Astrocyte of the spinal cord (primary cell): Measurements from ENCODE around the gene DNM2.
"Not testable (repeated sequence)": the region's sequence is repeated elsewhere in the genome, so short reads cannot be mapped to it uniquely, and the experiment has no call there.

ENCODE experiments used
- DNase-seq: peaks from one replicate; pipeline ENCODE4 v3.0.0; 2011; ENCODE audit warnings: low read depth, low spot score
- H3K4me3 ChIP-seq: 2 replicates; pipeline ENCODE4 v1.5.1; 2011; ENCODE audit warnings: low read depth, mild to moderate bottlenecking, low read length, moderate library complexity
- in situ Hi-C: cut with HindIII; loops from 2 replicates; pipeline ENCODE4 v1.10.0; 2017; ENCODE audit warnings: low sequenced_read_pairs
- TF ChIP-seq, protein P1 (sequence below): IDR thresholded peaks from 2 replicates; pipeline ENCODE4 v1.5.1; 2012; ENCODE audit warnings: low read depth, mild to moderate bottlenecking, low read length, inconsistent platforms

Gene DNM2

DNA sequence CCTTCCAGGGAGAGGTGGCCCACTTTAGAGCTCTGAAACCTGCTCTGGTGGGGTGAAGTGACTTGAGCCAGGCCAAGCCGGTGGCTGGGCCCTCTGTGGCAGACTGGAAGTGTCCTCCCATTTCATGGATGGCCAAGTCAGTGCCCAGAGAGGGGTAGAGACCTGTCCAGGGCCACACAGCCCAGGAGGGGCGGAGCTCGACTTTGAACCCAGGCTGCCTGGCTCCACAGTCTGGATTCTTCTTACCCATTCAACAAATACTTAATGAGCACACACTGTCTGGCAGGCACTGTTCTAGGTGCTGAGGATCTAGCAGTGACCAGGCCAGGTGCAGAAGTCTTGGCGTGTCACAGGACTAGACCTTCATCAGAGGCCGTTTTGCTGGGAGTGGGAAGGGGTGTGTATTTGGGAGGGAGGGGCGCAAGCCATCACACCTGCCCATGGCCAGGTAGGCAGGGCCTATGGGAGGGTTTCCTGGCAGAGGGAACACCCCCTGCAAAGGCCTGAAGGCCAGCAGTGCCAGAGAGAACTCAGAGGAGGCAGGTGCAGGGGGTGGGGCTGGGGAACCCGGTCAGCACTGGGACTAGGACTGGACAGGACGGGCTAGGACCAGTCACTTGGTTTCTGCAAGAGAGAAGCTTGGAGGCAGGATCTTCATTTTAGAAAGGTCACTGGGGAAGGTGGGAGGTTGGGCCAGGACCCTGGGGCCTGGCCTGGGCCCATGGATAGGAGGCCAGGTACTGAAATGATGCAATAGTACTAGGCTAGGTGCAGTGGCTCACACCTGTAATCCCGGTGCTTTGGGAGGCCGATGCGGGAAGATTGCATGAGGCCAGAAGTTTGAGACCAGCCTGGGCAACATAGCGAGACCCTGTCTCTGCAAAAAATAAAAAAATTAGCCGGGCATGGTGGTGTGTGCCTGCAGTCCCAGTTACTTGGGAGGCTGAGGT is 31.8 kb downstream of the DNM2 start:
- H3K4me3 ChIP-seq = no peak overlapping the region
- TF ChIP-seq, protein P1, sequence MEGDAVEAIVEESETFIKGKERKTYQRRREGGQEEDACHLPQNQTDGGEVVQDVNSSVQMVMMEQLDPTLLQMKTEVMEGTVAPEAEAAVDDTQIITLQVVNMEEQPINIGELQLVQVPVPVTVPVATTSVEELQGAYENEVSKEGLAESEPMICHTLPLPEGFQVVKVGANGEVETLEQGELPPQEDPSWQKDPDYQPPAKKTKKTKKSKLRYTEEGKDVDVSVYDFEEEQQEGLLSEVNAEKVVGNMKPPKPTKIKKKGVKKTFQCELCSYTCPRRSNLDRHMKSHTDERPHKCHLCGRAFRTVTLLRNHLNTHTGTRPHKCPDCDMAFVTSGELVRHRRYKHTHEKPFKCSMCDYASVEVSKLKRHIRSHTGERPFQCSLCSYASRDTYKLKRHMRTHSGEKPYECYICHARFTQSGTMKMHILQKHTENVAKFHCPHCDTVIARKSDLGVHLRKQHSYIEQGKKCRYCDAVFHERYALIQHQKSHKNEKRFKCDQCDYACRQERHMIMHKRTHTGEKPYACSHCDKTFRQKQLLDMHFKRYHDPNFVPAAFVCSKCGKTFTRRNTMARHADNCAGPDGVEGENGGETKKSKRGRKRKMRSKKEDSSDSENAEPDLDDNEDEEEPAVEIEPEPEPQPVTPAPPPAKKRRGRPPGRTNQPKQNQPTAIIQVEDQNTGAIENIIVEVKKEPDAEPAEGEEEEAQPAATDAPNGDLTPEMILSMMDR = no peak
- DNase-seq = no peak
- in situ Hi-C loops = no loop called here

- DNase-seq = no peak
- TF ChIP-seq, protein P1 = no peak
- no peak overlapping the region for H3K4me3 ChIP-seq
- in situ Hi-C loops = no loop called here
Observed at GRCh38 chr19:10751109-10751953, 33.5 kb downstream of the DNM2 start.

GRCh38 chr19:10752237-10752912 is 34.5 kb downstream of the DNM2 start:
- in situ Hi-C loops = no loop called here
- H3K4me3 ChIP-seq = no peak overlapping the region
- DNase-seq = no peak
- TF ChIP-seq, protein P1 = no peak

DNA sequence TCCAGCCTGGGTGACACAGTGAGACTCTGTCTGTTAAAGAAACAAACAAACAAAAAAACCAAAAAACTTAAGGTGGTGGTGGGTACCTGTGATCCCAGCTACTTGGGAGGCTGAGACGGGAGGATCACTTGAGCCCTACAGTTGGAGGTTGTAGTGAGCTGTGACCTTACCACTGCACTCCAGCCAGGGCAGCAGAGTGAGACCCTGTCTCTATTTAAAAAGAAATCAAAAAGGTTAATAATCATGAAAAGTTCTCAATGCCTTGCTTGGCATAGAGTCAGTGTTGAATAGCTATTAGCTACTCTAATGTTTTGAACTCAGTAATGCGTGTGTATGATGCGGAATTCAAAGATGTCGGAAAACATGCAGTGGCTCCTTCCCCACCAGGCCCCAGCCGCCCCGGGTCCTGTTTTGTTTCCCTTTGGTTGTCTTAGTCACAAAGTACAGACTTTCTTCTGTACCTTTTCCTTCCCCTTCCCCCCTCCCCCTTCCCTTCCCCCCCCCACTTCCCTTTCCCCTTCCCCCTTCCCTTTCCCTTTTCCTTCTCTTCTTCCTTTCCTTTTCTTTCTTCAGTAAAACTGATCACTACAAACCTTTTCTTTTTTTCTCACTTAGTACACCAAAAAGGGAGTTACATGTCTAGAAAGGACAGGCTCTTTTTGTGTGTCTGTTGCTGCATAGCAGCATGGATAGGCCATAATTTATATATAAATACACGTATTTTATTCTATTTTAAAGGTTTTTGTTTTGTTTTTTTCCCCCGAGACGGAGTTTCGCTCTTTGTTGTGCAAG is 35.2 kb downstream of the DNM2 start:
- in situ Hi-C loops = no loop called here
- no peak for DNase-seq
- H3K4me3 ChIP-seq = no peak overlapping the region
- TF ChIP-seq, protein P1 = no peak

DNA sequence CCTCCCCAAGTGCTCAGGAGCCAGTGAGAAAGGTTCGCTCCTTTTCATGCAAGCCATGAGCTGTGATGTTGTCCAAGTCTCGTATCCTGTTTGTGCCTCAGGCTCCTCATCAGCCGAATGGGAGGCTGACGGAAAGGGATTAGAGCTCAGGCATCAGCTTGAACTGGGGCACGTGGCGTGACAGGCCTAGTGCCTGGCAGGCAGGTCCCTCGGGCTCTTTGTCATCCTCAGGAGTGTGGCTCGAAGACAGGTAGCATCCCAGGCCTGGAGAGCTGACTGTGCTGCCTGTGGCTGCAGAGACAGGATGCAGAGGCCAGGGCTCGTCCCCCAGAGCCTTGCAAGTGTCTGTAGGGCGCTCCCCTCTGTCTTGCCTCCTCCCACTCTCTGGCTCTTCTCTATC is 38.5 kb downstream of the DNM2 start:
- DNase-seq = no peak
- in situ Hi-C loops = no loop called here
- TF ChIP-seq, protein P1 = no peak
- no peak overlapping the region for H3K4me3 ChIP-seq

DNA sequence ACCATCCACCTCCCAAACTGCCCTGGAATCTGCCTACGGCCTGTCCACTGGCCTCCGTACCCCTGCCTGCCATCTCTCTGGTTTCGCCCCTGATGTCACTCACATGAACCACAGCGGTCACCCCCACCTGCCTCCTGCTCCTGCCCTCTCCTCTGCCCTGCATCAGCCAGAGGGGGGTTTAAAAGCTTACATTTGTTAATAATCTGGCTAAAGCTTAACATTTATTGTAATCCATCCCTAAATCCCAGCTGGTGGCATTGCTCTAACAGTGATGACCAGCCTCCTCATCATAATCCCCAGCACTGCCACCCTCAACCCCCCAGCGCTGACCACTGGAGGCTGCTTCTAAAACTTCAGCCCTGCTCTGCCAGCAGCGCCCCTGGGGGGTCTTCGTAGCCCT is 38.9 kb downstream of the DNM2 start:
- no peak for DNase-seq
- in situ Hi-C loops = no loop called here

GRCh38 chr19:10758050-10758449 is 40.2 kb downstream of the DNM2 start:
- in situ Hi-C loops, DNase-seq, H3K4me3 ChIP-seq: not testable (repeated sequence)

More for the DNA sequence above, 38.9 kb downstream of the DNM2 start:
- no peak overlapping the region for H3K4me3 ChIP-seq
- TF ChIP-seq, protein P1 = no peak
